ENCODE data around the gene RNF150.
"Not testable (repeated sequence)": the region's sequence is repeated elsewhere in the genome, so short reads cannot be mapped to it uniquely, and the experiment has no call there.

Gene RNF150

GRCh38 chr4:141133146-141133998 is at the start of gene RNF150:
TSS of gene RNF150 (minus strand) at chr4:141133469.
- no peak for DNase-seq (ENCODE audit: low read depth)

- no peak for DNase-seq (ENCODE audit: low read depth)
Observed at GRCh38 chr4:141180991-141181761, 47.9 kb upstream of the RNF150 start.

GRCh38 chr4:141179474-141180373 is 46.5 kb upstream of the RNF150 start:
- no peak for DNase-seq (ENCODE audit: low read depth)

- no peak for DNase-seq (ENCODE audit: low read depth)
Observed at GRCh38 chr4:141177171-141177570, 43.9 kb upstream of the RNF150 start.

- no peak for DNase-seq (ENCODE audit: low read depth)
Observed at GRCh38 chr4:141174457-141174856, 41.2 kb upstream of the RNF150 start.

- DNase-seq (ENCODE audit: low read depth): no peak
Observed at GRCh38 chr4:141170671-141171070, 37.4 kb upstream of the RNF150 start.

GRCh38 chr4:141169391-141169790 is 36.1 kb upstream of the RNF150 start:
- DNase-seq (ENCODE audit: low read depth): no peak

GRCh38 chr4:141165001-141165400 is 31.7 kb upstream of the RNF150 start:
- not testable (repeated sequence) for DNase-seq (ENCODE audit: low read depth)

- no peak for DNase-seq (ENCODE audit: low read depth)
Observed at GRCh38 chr4:141159027-141159426, 25.8 kb upstream of the RNF150 start.

GRCh38 chr4:141158219-141158618 is 24.9 kb upstream of the RNF150 start:
- DNase-seq (ENCODE audit: low read depth): no peak

- no peak for DNase-seq (ENCODE audit: low read depth)
Observed at GRCh38 chr4:141155586-141155985, 22.3 kb upstream of the RNF150 start.

GRCh38 chr4:141154725-141155124 is 21.5 kb upstream of the RNF150 start:
- no peak for DNase-seq (ENCODE audit: low read depth)

GRCh38 chr4:141153751-141154510 is 20.7 kb upstream of the RNF150 start:
- DNase-seq (ENCODE audit: low read depth): no peak

GRCh38 chr4:141144207-141144606 is 10.9 kb upstream of the RNF150 start:
- no peak for DNase-seq (ENCODE audit: low read depth)

- DNase-seq (ENCODE audit: low read depth): no peak
Observed at GRCh38 chr4:141142423-141142822, 9.2 kb upstream of the RNF150 start.

- no peak for DNase-seq (ENCODE audit: low read depth)
Observed at GRCh38 chr4:141140391-141141200, 7.3 kb upstream of the RNF150 start.

GRCh38 chr4:141133999-141134995 is 1.0 kb upstream of the RNF150 start:
- no peak for DNase-seq (ENCODE audit: low read depth)

- no peak for DNase-seq (ENCODE audit: low read depth)
Observed at GRCh38 chr4:141132709-141133145, 542 bp downstream of the RNF150 start.

GRCh38 chr4:141132072-141132708 is 1.1 kb downstream of the RNF150 start:
- DNase-seq (ENCODE audit: low read depth): no peak
